D721Med (cell line): ENCODE data around the gene FAM53B.

ENCODE experiments used
- DNase-seq: peaks from one replicate; pipeline ENCODE4 v3.0.0; 2011; ENCODE audit warnings: low spot score; ENCODE audit not compliant: insufficient read length
- FAIRE-seq: peaks from 2 replicates; lab custom pipeline; 2011; peaks lifted over from hg19 to GRCh38; lab: Jason Lieb, UNC
- TF ChIP-seq, protein P1 (sequence below): IDR thresholded peaks from 2 replicates; pipeline ENCODE4 v1.5.1; 2012; ENCODE audit warnings: mild to moderate bottlenecking, control low read depth; ENCODE audit not compliant: insufficient read depth; ENCODE audit errors: missing control alignments

FAM53B gene

DNA sequence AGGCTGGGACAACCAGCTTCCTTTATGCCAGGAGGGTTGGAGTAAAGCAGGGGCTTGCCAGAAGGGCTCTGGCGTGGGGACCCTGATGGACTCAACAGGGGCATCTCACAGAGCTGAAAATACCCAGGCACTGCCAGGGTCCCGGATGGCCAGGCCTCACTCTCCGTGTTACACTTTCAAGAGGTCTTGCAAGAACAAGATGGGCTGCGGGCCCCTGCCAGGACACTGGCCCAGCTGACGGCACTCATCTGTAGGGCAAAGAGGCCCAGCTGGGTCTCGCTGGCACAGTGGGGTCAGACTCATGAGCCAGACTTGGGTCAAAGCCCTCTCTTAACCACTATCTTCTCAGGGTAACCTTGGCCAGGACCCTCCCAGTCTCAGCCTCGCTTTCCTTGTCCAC, 90.9 kb downstream of the FAM53B start:
- DNase-seq (no peak), FAIRE-seq (no peak)
- TF ChIP-seq, protein P1, sequence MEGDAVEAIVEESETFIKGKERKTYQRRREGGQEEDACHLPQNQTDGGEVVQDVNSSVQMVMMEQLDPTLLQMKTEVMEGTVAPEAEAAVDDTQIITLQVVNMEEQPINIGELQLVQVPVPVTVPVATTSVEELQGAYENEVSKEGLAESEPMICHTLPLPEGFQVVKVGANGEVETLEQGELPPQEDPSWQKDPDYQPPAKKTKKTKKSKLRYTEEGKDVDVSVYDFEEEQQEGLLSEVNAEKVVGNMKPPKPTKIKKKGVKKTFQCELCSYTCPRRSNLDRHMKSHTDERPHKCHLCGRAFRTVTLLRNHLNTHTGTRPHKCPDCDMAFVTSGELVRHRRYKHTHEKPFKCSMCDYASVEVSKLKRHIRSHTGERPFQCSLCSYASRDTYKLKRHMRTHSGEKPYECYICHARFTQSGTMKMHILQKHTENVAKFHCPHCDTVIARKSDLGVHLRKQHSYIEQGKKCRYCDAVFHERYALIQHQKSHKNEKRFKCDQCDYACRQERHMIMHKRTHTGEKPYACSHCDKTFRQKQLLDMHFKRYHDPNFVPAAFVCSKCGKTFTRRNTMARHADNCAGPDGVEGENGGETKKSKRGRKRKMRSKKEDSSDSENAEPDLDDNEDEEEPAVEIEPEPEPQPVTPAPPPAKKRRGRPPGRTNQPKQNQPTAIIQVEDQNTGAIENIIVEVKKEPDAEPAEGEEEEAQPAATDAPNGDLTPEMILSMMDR: no peak

DNA sequence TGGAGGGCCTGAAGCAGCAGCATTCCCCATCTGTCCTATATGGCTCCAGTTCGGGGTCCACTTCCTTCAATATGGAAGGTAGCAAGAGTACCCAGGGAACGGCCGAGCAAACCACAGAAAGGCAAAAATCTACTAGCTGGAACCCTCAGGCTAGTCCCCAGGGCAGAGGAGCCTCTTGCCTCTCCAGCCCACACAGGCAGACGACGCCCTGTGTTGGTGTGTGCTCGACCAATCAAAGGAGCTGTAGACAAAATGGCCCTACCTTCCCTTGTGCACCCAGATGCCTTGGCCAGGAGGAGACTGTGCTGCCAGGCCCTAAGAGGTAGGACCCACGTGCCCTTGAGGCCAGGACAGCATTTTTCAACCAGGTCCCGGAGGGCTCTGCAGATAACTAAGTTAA, 91.5 kb downstream of the FAM53B start:
- FAIRE-seq (no peak), DNase-seq (no peak)
- TF ChIP-seq, protein P1: no peak

DNA sequence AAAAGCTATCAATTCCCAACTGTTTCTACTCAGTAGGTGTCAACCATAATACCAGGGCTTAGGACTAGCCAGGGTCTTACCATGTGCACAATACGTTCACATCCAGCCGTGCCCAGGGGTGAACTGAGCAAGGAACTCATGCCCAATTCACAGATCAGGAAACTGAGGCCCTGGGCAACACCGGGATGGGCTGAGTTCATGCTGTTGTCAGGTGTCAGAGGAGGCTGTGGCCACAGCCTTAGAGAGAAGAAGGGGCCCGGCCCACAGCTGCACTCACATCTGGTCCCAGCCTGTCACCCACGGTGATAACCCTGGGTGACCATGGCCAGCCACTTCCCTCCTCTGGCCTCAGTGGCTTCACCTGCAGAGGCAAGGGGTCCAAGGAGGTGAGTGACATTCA, 92.0 kb downstream of the FAM53B start:
- FAIRE-seq: no peak
- TF ChIP-seq, protein P1: no peak

DNA sequence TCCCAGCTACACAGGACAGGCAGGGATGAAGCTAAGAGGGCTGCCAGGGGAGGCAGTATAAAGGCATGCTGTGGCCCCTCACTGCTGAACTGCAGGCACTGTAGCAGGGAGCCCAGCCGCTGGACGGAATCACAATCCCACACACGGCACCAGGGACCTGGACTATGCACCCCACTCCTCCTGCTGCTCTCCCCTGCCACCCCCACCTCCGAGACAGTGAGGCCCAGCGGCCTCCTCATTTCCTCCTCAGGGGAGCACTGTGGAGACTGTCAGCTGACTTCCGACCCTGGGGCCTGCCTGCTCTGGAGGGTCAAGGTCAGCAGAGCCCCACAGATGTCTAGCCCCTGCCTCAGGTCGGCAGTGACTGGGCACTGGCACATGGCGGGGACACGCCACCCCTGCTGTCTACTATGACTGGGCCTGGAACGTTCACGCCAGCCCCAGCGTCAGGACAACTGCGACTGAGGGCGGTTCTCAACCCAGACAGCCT, 92.7 kb downstream of the FAM53B start:
- DNase-seq: no peak
- no peak for FAIRE-seq
- TF ChIP-seq, protein P1: no peak

More for the DNA sequence above, 92.0 kb downstream of the FAM53B start:
- DNase-seq: no peak

DNA sequence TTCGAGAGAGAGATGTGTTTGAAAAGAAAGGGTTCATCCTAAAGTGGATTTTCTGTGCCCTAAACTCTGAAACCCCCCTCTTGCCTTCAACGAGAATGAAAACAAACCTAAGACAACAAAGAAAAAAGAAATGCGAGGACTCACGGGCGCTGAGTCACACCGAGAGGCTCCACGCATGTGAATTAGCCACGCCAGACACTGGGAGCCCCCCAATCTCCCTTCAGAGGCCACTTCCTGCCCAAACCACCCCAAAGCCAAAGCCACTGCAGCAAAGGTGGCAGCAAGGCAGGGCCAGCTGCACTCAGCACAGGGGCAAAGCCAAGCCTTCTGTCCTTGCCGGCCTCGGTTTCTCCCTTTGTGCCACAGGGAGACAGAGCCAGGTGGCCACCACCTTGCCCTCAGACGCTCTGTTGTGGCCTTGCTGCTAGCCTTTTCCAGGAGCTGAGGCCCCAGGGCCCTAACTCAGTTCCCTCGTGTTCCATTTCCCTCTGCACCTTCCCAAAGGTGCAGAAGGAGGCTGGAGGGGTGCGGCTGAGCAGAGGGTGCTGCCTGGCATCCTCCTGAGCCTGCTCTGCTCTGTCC, 93.3 kb downstream of the FAM53B start:
- FAIRE-seq (no peak), DNase-seq (no peak)
- TF ChIP-seq, protein P1: no peak

DNA sequence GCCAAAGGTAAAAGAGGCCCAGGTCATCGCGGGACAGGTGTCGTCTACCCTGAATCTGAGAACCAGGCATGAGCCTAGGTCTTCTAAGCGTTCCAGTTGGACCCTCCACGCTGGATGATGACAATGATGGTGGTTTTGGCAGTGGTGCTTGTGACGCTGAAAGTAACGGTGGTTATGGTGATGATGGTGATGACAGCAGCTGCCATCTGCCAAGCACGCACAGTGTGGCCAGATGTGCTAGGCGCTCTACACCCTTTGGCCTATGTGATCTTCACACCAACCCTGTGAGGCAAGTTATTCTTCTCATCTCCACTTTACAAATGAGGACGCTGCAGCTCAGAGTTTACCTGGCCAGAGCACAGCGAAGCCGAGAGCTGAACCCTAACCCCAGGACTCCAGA, 93.9 kb downstream of the FAM53B start:
- TF ChIP-seq, protein P1: no peak
- FAIRE-seq (no peak), DNase-seq (no peak)

DNA sequence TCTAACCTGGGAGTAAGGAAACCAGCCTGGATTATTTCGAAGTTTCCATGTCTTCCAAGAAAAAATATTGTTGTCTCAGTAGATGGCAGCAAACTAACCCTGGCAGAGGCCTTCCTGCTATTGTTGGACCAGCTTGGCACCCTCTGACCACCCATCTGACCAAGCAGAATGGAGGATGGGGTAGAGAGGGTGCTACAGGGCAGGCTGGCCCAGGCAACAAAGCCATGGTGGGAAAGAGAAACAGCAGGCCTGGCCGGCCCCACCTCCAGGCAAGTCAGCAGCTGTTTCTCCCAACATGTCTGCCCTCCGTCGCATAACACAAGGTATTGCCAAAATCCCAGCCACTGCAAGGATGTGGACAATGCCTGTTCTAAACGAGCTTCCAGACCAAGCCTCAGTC, 95.0 kb downstream of the FAM53B start:
- TF ChIP-seq, protein P1: no peak
- DNase-seq (no peak), FAIRE-seq (no peak)
